H9 (cell line): ENCODE data around the gene GCHFR. TPM values are rescaled to one million over a fixed set of nuclear protein-coding genes. Genes with fewer than 3 reads are reported as not detected.

Experiments
- DNase-seq: peaks from one replicate; pipeline ENCODE4 v3.0.0-alpha.2; 2017
- H2AFZ ChIP-seq: one replicate; pipeline ENCODE4 v1.6.1; 2013; ENCODE audit warnings: mild to moderate bottlenecking, low read length, control low read depth, moderate library complexity
- H2AK5ac ChIP-seq: 2 replicates; pipeline ENCODE4 v1.6.1; 2013; ENCODE audit warnings: low read length, control low read depth, mixed read lengths; ENCODE audit not compliant: insufficient read length
- H2BK120ac ChIP-seq: one replicate; pipeline ENCODE4 v1.6.1; 2013; ENCODE audit warnings: low read depth, mild to moderate bottlenecking, low read length, control low read depth, inconsistent platforms; ENCODE audit not compliant: poor library complexity, severe bottlenecking
- H2BK12ac ChIP-seq: 2 replicates; pipeline ENCODE4 v1.6.1; 2013; ENCODE audit warnings: low read length, control low read depth, mixed read lengths, low read depth; ENCODE audit not compliant: insufficient read length
- H2BK15ac ChIP-seq: 2 replicates; pipeline ENCODE4 v1.6.1; 2013; ENCODE audit warnings: low read depth, low read length, control low read depth
- H2BK20ac ChIP-seq: one replicate; pipeline ENCODE4 v1.6.1; 2013; ENCODE audit warnings: low read depth, mild to moderate bottlenecking, low read length, control low read depth, inconsistent platforms; ENCODE audit not compliant: poor library complexity, severe bottlenecking
- H2BK5ac ChIP-seq: 2 replicates; pipeline ENCODE4 v1.6.1; 2013; ENCODE audit warnings: low read length, control low read depth, mixed read lengths; ENCODE audit not compliant: insufficient read length
- H3K14ac ChIP-seq: 2 replicates; pipeline ENCODE4 v1.6.1; 2013; ENCODE audit warnings: low read length, control low read depth; ENCODE audit not compliant: insufficient read depth
- H3K18ac ChIP-seq: 2 replicates; pipeline ENCODE4 v1.6.1; 2013; ENCODE audit warnings: low read depth, mild to moderate bottlenecking, mixed read lengths, low read length, control low read depth; ENCODE audit not compliant: insufficient read length
- H3K23ac ChIP-seq: 2 replicates; pipeline ENCODE4 v1.6.1; 2013; ENCODE audit warnings: low read length, control low read depth, mixed read lengths, low read depth; ENCODE audit not compliant: insufficient read length
- H3K23me2 ChIP-seq: 2 replicates; pipeline ENCODE4 v1.6.1; 2013; ENCODE audit warnings: low read depth, mild to moderate bottlenecking, mixed read lengths, low read length, control low read depth; ENCODE audit not compliant: insufficient read length, poor library complexity, severe bottlenecking
- H3K27ac ChIP-seq: 2 replicates; pipeline ENCODE4 v1.5.1; 2013; ENCODE audit warnings: low read length, control low read depth, mixed read lengths, low read depth; ENCODE audit not compliant: insufficient read length
- H3K27me3 ChIP-seq: 2 replicates; pipeline ENCODE4 v1.6.1; 2013; ENCODE audit warnings: low read length, control low read depth, inconsistent platforms; ENCODE audit not compliant: insufficient read depth
- H3K4ac ChIP-seq: 2 replicates; pipeline ENCODE4 v1.6.1; 2013; ENCODE audit warnings: low read depth, mild to moderate bottlenecking, control low read depth, inconsistent platforms, low read length, moderate library complexity
- H3K4me1 ChIP-seq: 2 replicates; pipeline ENCODE4 v1.6.1; 2013; ENCODE audit warnings: low read length, control low read depth, inconsistent platforms; ENCODE audit not compliant: insufficient read depth
- H3K4me2 ChIP-seq: 2 replicates; pipeline ENCODE4 v1.6.1; 2013; ENCODE audit warnings: low read length, control low read depth, mixed read lengths; ENCODE audit not compliant: insufficient read length, insufficient read depth
- H3K56ac ChIP-seq: 2 replicates; pipeline ENCODE4 v1.6.1; 2013; ENCODE audit warnings: low read depth, mild to moderate bottlenecking, mixed read lengths, low read length, control low read depth; ENCODE audit not compliant: insufficient read length
- H3K79me1 ChIP-seq: 2 replicates; pipeline ENCODE4 v1.6.1; 2013; ENCODE audit warnings: low read depth, mild to moderate bottlenecking, moderate library complexity, low read length, control low read depth, inconsistent platforms; ENCODE audit not compliant: insufficient read depth, poor library complexity, severe bottlenecking
- H3K79me2 ChIP-seq: 2 replicates; pipeline ENCODE4 v1.6.1; 2013; ENCODE audit warnings: low read length, control low read depth, inconsistent platforms; ENCODE audit not compliant: insufficient read depth
- H3K9ac ChIP-seq: 2 replicates; pipeline ENCODE4 v1.6.1; 2013; ENCODE audit warnings: low read length, control low read depth, mixed read lengths; ENCODE audit not compliant: insufficient read length; ENCODE audit errors: extremely low read depth
- H3K9me3 ChIP-seq: one replicate; pipeline ENCODE4 v1.6.1; 2013; ENCODE audit warnings: low read depth, low read length, inconsistent platforms; ENCODE audit not compliant: control insufficient read depth
- H3T11ph ChIP-seq: one replicate; pipeline ENCODE4 v1.6.1; 2013; ENCODE audit warnings: mild to moderate bottlenecking, low read length, control low read depth, inconsistent platforms
- H4K20me1 ChIP-seq: one replicate; pipeline ENCODE4 v1.6.1; 2013; ENCODE audit not compliant: control insufficient read depth, insufficient read length, insufficient read depth
- H4K5ac ChIP-seq: 2 replicates; pipeline ENCODE4 v1.6.1; 2013; ENCODE audit warnings: low read depth, mild to moderate bottlenecking, mixed read lengths, low read length, control low read depth; ENCODE audit not compliant: insufficient read length
- H4K8ac ChIP-seq: replicated peaks from 2 replicates; pipeline ENCODE4 v1.6.1; 2013; ENCODE audit warnings: low read length, control low read depth, mixed read lengths, low read depth; ENCODE audit not compliant: insufficient read length
- H4K91ac ChIP-seq: 2 replicates; pipeline ENCODE4 v1.6.1; 2013; ENCODE audit warnings: low read depth, mild to moderate bottlenecking, moderate library complexity, mixed read lengths, low read length, control low read depth; ENCODE audit not compliant: insufficient read length
- H3K27ac Mint-ChIP-seq, 3 experiments: 2 replicates in 2 of 3; 3 replicates in 1 of 3; pipeline ENCODE4 v1.8.0; 2020 to 2021; ENCODE audit warnings: mixed read lengths in 3 of 3, mild to moderate bottlenecking in 1 of 3, moderate library complexity in 1 of 3
- H3K27me3 Mint-ChIP-seq: 2 replicates; pipeline ENCODE4 v1.8.0; 2021; ENCODE audit warnings: low read depth, mild to moderate bottlenecking, moderate library complexity, mixed read lengths
- H3K36me3 Mint-ChIP-seq, 3 experiments: 2 replicates in 2 of 3; 3 replicates in 1 of 3; pipeline ENCODE4 v1.8.0; 2020 to 2021; ENCODE audit warnings: low read depth in 3 of 3, mixed read lengths in 3 of 3; ENCODE audit not compliant: insufficient read depth in 1 of 3
- H3K4me1 Mint-ChIP-seq, 2 experiments: 2 replicates each; pipeline ENCODE4 v1.8.0; 2020; ENCODE audit warnings: mixed read lengths in 2 of 2
- H3K4me3 Mint-ChIP-seq, 2 experiments: 2 replicates in 1 of 2; 3 replicates in 1 of 2; pipeline ENCODE4 v1.8.0; 2020 to 2021; ENCODE audit warnings: mild to moderate bottlenecking in 2 of 2, mixed read lengths in 2 of 2, moderate library complexity in 1 of 2
- H3K9me3 Mint-ChIP-seq, 2 experiments: 2 replicates in 1 of 2; 3 replicates in 1 of 2; pipeline ENCODE4 v1.8.0; 2020; ENCODE audit warnings: mild to moderate bottlenecking in 2 of 2, mixed read lengths in 2 of 2, moderate library complexity in 1 of 2
- WGBS: extraction: QIAGEN DNeasy Blood & Tissue Kit; methylation state at CpG from one replicate; pipeline ENCODE4 v1.1.7; 2013; ENCODE audit warnings: missing lambda C conversion rate, low lambda C conversion rate, mixed read lengths; ENCODE audit not compliant: insufficient read length; ENCODE audit errors: extremely low coverage; 5-methylcytosine and 5-hydroxymethylcytosine counted together
- total RNA-seq: library from RNA; stranded (reverse); gene quantifications from 2 replicates; pipeline ENCODE4 v1.2.1, GENCODE V29; 2021
- TF ChIP-seq, protein P1 (sequence below): fragments of 200-600 bp; sonication (generic); conservative IDR thresholded peaks from 3 replicates; pipeline ENCODE4 v1.8.0; 2021; ENCODE audit warnings: antibody characterized with exemption, mild to moderate bottlenecking

Gene GCHFR
- total RNA-seq, 1 experiment from 2014 or later, result 37.0 TPM

DNA sequence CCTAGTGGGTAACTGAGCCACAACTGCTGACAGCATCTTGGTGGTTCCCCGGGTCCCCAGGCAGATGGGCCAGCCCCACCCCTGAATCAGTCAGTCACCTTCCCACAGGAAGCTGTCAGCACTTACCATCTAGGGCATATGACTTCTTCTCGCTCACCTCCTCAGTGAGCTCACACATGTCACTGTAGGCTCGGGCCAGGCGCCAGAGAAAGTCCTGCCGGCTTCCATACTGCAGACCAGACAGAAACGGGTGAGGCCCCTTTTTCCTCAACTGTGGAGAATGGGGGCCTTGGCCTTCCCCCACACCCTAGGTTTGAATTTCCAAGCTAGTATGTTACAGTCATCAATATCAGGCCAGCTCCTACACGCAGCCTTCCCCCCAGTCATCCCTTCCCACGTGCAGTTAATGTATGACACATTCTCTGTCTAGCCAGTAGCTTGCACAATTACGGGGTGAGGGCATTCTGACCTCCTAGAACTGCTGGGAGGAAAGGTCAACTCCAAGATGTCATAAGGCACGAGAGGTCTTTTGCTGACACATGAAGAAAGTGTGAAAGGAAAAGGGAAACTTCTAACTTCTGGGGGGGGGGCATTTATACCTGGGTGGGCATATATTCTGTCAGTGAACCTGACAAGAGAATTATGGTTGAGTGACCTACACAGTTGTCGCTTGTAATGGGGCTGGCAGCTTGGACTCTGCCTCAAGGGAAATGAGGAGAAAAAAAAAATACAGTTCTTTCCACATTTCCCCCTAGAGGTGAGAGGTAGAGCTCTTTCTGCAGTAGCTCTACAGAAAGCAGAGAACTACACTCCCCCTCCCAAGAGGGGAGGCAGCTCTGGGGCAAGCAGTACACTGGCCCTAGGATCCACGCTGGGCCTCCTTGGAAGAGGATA lies 19.7 kb upstream of the GCHFR start:
- no peak overlapping the region for H3K18ac ChIP-seq
- no peak overlapping the region for H4K5ac ChIP-seq
- no peak overlapping the region for H2AFZ ChIP-seq
- no peak overlapping the region for H3K56ac ChIP-seq
- H3K79me1 ChIP-seq, result no peaks in the 10 kb centered on the region
- no peak overlapping the region for H2BK20ac ChIP-seq
- no peak overlapping the region for H3K9ac ChIP-seq
- TF ChIP-seq, protein P1, sequence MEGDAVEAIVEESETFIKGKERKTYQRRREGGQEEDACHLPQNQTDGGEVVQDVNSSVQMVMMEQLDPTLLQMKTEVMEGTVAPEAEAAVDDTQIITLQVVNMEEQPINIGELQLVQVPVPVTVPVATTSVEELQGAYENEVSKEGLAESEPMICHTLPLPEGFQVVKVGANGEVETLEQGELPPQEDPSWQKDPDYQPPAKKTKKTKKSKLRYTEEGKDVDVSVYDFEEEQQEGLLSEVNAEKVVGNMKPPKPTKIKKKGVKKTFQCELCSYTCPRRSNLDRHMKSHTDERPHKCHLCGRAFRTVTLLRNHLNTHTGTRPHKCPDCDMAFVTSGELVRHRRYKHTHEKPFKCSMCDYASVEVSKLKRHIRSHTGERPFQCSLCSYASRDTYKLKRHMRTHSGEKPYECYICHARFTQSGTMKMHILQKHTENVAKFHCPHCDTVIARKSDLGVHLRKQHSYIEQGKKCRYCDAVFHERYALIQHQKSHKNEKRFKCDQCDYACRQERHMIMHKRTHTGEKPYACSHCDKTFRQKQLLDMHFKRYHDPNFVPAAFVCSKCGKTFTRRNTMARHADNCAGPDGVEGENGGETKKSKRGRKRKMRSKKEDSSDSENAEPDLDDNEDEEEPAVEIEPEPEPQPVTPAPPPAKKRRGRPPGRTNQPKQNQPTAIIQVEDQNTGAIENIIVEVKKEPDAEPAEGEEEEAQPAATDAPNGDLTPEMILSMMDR, result peak; percentile 44; the same call in 2 of the 3 replicates
- H3K4me1 ChIP-seq, result peaks cover 7% of the 10 kb centered on the region; the same call in 1 of the 2 replicates
- WGBS, result no CpG with 5 or more reads among the region's 12 CpGs
- Mint-ChIP-seq H3K27ac (peak overlapping the region; percentile 37 to 89 (median 66); a peak in 5 of 7 replicates), H3K27me3 (no peaks in the 10 kb centered on the region), H3K4me1 (peaks cover 24 to 30% of the 10 kb centered on the region in 2 experiments), H3K9me3 (no peaks in the 10 kb centered on the region), H3K4me3 (no peak overlapping the region), H3K36me3 (peaks cover 5 to 31% (median 17%) of the 10 kb centered on the region in 3 experiments; a peak in 5 of 7 replicates)
- no peak overlapping the region for H3K4ac ChIP-seq
- H2BK15ac ChIP-seq, result no peak overlapping the region
- no peak overlapping the region for H3T11ph ChIP-seq
- no peak for DNase-seq
- no peak overlapping the region for H2BK12ac ChIP-seq
- no peak overlapping the region for H4K91ac ChIP-seq
- H3K23me2 ChIP-seq, result no peaks in the 10 kb centered on the region
- H3K14ac ChIP-seq, result no peak overlapping the region
- no peak overlapping the region for H3K4me2 ChIP-seq
- no peaks in the 10 kb centered on the region for H4K20me1 ChIP-seq
- no peaks in the 10 kb centered on the region for H3K79me2 ChIP-seq
- no peaks in the 10 kb centered on the region for H3K27me3 ChIP-seq
- H3K27ac ChIP-seq, result no peak overlapping the region
- H2AK5ac ChIP-seq, result no peak overlapping the region
- H4K8ac ChIP-seq, result no peak overlapping the region
- no peak overlapping the region for H2BK5ac ChIP-seq
- H3K9me3 ChIP-seq, result no peaks in the 10 kb centered on the region
- no peak overlapping the region for H2BK120ac ChIP-seq
- H3K23ac ChIP-seq, result no peak overlapping the region
